HepG2 (cell line): ENCODE results near the gene CATSPERE. TPM values are rescaled to one million over a fixed set of nuclear protein-coding genes. Genes with fewer than 3 reads are reported as not detected.

ENCODE experiments used
- DMAP1 ChIP-seq: IDR thresholded peaks from 2 replicates; pipeline ENCODE4 v1.6.1; 2016
- GABPB1 ChIP-seq: IDR thresholded peaks from 2 replicates; pipeline ENCODE4 v1.6.1; 2016; ENCODE audit warnings: mild to moderate bottlenecking, missing genetic modification reagents, moderate library complexity, missing compliant biosample characterization
- HMG20B ChIP-seq: conservative IDR thresholded peaks from 2 replicates; pipeline ENCODE4 v1.6.1; 2016; ENCODE audit warnings: missing genetic modification reagents, missing compliant biosample characterization
- MXI1 ChIP-seq: IDR thresholded peaks from 3 replicates; pipeline ENCODE4 v1.6.1; 2012; ENCODE audit warnings: low read depth, low read length, inconsistent platforms, borderline replicate concordance
- PTBP1 ChIP-seq: fragments of 200-400 bp; formaldehyde crosslinking; IDR thresholded peaks from 2 replicates; pipeline ENCODE4 v1.6.1; 2018; ENCODE audit warnings: low read length, low read depth; ENCODE audit not compliant: poor library complexity, severe bottlenecking
- RAD51 ChIP-seq: fragments of 450-650 bp; IDR thresholded peaks from 2 replicates; pipeline ENCODE4 v1.6.1; 2016; ENCODE audit warnings: borderline replicate concordance
- TARDBP ChIP-seq: sonication (generic); formaldehyde crosslinking; IDR thresholded peaks from 2 replicates; pipeline ENCODE4 v1.8.0; 2022; ENCODE audit warnings: mild to moderate bottlenecking, missing genetic modification reagents
- ZFP36L1 ChIP-seq: sonication (generic); formaldehyde crosslinking; IDR thresholded peaks from 2 replicates; pipeline ENCODE4 v1.8.0; 2022; ENCODE audit warnings: mild to moderate bottlenecking, missing genetic modification reagents, moderate library complexity
- ZFX ChIP-seq: sonication (generic); formaldehyde crosslinking; IDR thresholded peaks from 2 replicates; pipeline ENCODE4 v1.4.0; 2020; ENCODE audit warnings: mild to moderate bottlenecking, low read depth, missing genetic modification reagents, moderate library complexity
- ZNF335 ChIP-seq: sonication (generic); formaldehyde crosslinking; IDR thresholded peaks from 2 replicates; pipeline ENCODE4 v1.4.0; 2020; ENCODE audit warnings: missing genetic modification reagents
- ZNF484 ChIP-seq: sonication (generic); formaldehyde crosslinking; IDR thresholded peaks from 2 replicates; pipeline ENCODE4 v1.5.1; 2020; ENCODE audit warnings: mild to moderate bottlenecking, low read depth, missing genetic modification reagents, borderline replicate concordance
- ZNF709 ChIP-seq: sonication (generic); formaldehyde crosslinking; IDR thresholded peaks from 2 replicates; pipeline ENCODE4 v1.5.0; 2020; ENCODE audit warnings: mild to moderate bottlenecking, missing genetic modification reagents
- ZNF792 ChIP-seq: IDR thresholded peaks from 2 replicates; pipeline ENCODE4 v1.6.1; 2016
- ZSCAN25 ChIP-seq: sonication (generic); formaldehyde crosslinking; IDR thresholded peaks from 2 replicates; pipeline ENCODE4 v1.8.0; 2022; ENCODE audit warnings: mild to moderate bottlenecking, missing genetic modification reagents
- polyA plus RNA-seq, 8 experiments: library from polyadenylated mRNA; depleted of rRNA in 3 of 8; stranded (reverse) in 7 of 8; unstranded in 1 of 8; fragments of >200 nt; fragmentation: Illumina TruSeq in 4 of 8; extraction: Trizol in 4 of 8; gene quantifications; 2 replicates each; pipeline versions ENCODE4 v1.2.1 to v1.2.3, GENCODE V29; 2011 to 2016; ENCODE audit warnings: low read depth in 4 of 8, missing spikeins in 1 of 8, mixed read lengths in 1 of 8; ENCODE audit not compliant: insufficient read depth in 1 of 8
- total RNA-seq, 5 experiments: library from RNA; depleted of rRNA; stranded (reverse); fragments of >200 nt; fragmentation: Illumina TruSeq; extraction: Trizol; gene quantifications; 2 replicates each; pipeline ENCODE4 v1.2.3, GENCODE V29; 2016; ENCODE audit warnings: low read depth in 1 of 5
- TF ChIP-seq, protein P1 (sequence below): sonication (generic); formaldehyde crosslinking; IDR thresholded peaks from 2 replicates; pipeline ENCODE4 v1.8.1; 2023; ENCODE audit warnings: mild to moderate bottlenecking, moderate library complexity, missing genetic modification reagents
- TF ChIP-seq, protein P2 (sequence below): IDR thresholded peaks from 2 replicates; pipeline ENCODE4 v1.6.1; 2016; ENCODE audit warnings: missing compliant biosample characterization, missing genetic modification reagents, borderline replicate concordance
- TF ChIP-seq, protein P3 (sequence below): IDR thresholded peaks from 2 replicates; pipeline ENCODE4 v1.6.1; 2016
- TF ChIP-seq, protein P4 (sequence below): IDR thresholded peaks from 2 replicates; pipeline ENCODE4 v1.6.1; 2016; ENCODE audit warnings: missing genetic modification reagents, missing compliant biosample characterization
- TF ChIP-seq, protein P5 (sequence below): sonication (generic); formaldehyde crosslinking; IDR thresholded peaks from 2 replicates; pipeline ENCODE4 v1.9.0; 2021; ENCODE audit warnings: missing genetic modification reagents, borderline replicate concordance
- TF ChIP-seq, protein P6 (sequence below): sonication (generic); formaldehyde crosslinking; conservative IDR thresholded peaks from 2 replicates; pipeline ENCODE4 v1.4.0; 2020; ENCODE audit warnings: missing genetic modification reagents

CATSPERE gene
- total and polyA plus RNA-seq, 2 of the 13 experiments (the other 11 are each of a cell fraction or from before 2014, with no cell fraction given), result 0.34 to 0.51 TPM

DNA sequence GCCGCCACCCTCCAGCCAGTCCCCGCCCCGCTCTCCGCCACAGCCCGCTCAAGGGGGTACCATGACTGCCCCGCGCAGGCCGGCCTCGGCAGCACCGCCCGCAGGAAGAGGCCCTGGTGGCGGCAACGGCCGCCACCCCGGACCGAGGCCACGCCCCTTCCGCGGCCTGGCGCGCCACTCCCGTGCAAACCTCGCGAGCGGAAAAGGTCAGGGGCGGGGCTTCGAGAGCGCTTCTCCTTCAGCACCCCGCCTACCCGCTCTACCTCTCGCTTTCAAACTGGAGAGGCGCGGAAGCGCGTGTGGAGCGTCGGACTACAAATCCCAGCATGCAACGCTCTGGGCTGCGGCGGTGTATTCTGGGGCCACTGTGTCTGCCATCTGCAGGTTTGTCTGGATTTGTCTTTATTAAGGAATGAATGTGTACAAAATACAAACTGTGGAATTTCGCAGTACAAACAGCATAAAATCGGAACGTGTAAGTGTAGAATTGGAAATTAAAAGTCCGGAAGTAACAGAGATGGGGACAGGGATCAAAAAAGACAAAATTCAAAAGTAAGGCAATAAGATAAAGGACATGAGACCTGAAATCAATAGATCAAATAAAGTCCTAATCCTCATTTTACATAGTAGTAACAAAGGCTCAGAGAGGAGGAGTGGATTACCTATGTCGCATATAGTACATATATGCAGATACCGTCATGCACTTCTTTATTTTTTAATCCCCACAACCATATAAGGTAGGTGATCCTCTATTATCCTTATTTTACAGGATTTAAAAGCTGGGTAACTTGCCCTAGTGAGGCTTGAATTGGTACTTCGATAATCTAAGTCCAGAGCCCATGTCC lies 8.9 kb upstream of the CATSPERE start (continued):
- TF ChIP-seq, protein P1, sequence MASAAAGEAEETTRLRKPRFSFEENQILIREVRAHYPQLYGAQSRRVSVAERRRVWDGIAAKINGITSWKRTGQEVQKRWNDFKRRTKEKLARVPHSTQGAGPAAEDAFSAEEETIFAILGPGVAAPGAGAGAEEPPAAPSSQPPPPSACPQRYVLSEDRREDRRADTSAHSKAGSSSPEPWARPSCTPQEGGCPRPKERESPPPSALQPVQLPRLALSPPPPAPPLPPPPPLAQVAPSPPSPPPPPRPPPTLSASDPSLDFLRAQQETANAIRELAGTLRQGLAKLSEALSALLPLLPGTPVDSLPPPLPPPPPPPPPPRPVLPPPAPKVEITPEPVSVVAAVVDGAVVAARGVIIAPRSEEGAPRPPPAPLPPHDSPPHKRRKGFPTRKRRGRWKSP (CRISPR knock-in tag), result peak; percentile 51; the same call in 1 of the 2 replicates
- TF ChIP-seq, protein P2, sequence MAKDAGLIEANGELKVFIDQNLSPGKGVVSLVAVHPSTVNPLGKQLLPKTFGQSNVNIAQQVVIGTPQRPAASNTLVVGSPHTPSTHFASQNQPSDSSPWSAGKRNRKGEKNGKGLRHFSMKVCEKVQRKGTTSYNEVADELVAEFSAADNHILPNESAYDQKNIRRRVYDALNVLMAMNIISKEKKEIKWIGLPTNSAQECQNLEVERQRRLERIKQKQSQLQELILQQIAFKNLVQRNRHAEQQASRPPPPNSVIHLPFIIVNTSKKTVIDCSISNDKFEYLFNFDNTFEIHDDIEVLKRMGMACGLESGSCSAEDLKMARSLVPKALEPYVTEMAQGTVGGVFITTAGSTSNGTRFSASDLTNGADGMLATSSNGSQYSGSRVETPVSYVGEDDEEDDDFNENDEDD (CRISPR knock-in tag), result peak; percentile 95; the same call in 1 of the 2 replicates
- TF ChIP-seq ZNF792 (CRISPR knock-in tag) (peak; percentile 42; the same call in 1 of the 2 replicates), ZNF335 (CRISPR knock-in tag) (peak; percentile 70; the same call in 1 of the 2 replicates), RAD51 (no peak), GABPB1 (CRISPR knock-in tag) (peak; percentile 87), MXI1 (peak; percentile 75), ZFP36L1 (CRISPR knock-in tag) (peak; percentile 82; the same call in 1 of the 2 replicates), ZNF709 (CRISPR knock-in tag) (peak; percentile 49; the same call in 1 of the 2 replicates), ZSCAN25 (0 out of 2 replicates have a peak, but pooled peaks have one; percentile 10), DMAP1 (CRISPR knock-in tag) (peak; percentile 6; the same call in 1 of the 2 replicates), ZFX (CRISPR knock-in tag) (peak; percentile 39; the same call in 1 of the 2 replicates), HMG20B (CRISPR knock-in tag) (0 out of 2 replicates have a peak, but pooled peaks have one; percentile 24), TARDBP (CRISPR knock-in tag) (peak; percentile 64; the same call in 1 of the 2 replicates), ZNF484 (CRISPR knock-in tag) (no peak), PTBP1 (no peak)
- TF ChIP-seq, protein P3, sequence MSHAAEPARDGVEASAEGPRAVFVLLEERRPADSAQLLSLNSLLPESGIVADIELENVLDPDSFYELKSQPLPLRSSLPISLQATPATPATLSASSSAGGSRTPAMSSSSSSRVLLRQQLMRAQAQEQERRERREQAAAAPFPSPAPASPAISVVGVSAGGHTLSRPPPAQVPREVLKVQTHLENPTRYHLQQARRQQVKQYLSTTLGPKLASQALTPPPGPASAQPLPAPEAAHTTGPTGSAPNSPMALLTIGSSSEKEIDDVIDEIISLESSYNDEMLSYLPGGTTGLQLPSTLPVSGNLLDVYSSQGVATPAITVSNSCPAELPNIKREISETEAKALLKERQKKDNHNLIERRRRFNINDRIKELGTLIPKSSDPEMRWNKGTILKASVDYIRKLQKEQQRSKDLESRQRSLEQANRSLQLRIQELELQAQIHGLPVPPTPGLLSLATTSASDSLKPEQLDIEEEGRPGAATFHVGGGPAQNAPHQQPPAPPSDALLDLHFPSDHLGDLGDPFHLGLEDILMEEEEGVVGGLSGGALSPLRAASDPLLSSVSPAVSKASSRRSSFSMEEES (CRISPR knock-in tag), result peak; percentile 46
- TF ChIP-seq, protein P4, sequence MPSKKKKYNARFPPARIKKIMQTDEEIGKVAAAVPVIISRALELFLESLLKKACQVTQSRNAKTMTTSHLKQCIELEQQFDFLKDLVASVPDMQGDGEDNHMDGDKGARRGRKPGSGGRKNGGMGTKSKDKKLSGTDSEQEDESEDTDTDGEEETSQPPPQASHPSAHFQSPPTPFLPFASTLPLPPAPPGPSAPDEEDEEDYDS (CRISPR knock-in tag), result 0 out of 2 replicates have a peak, but pooled peaks have one; percentile 21
- TF ChIP-seq, protein P5, sequence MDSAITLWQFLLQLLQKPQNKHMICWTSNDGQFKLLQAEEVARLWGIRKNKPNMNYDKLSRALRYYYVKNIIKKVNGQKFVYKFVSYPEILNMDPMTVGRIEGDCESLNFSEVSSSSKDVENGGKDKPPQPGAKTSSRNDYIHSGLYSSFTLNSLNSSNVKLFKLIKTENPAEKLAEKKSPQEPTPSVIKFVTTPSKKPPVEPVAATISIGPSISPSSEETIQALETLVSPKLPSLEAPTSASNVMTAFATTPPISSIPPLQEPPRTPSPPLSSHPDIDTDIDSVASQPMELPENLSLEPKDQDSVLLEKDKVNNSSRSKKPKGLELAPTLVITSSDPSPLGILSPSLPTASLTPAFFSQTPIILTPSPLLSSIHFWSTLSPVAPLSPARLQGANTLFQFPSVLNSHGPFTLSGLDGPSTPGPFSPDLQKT (CRISPR knock-in tag), result no peak
- TF ChIP-seq, protein P6, sequence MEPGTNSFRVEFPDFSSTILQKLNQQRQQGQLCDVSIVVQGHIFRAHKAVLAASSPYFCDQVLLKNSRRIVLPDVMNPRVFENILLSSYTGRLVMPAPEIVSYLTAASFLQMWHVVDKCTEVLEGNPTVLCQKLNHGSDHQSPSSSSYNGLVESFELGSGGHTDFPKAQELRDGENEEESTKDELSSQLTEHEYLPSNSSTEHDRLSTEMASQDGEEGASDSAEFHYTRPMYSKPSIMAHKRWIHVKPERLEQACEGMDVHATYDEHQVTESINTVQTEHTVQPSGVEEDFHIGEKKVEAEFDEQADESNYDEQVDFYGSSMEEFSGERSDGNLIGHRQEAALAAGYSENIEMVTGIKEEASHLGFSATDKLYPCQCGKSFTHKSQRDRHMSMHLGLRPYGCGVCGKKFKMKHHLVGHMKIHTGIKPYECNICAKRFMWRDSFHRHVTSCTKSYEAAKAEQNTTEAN, result no peak
